T follicular helper cell (primary cell): Measurements from ENCODE around the gene MYH10.

Experiments used
- DNase-seq: peaks from one replicate; pipeline ENCODE4 v3.0.0-alpha.2; 2020; ENCODE audit warnings: low read depth

MYH10 gene

DNA sequence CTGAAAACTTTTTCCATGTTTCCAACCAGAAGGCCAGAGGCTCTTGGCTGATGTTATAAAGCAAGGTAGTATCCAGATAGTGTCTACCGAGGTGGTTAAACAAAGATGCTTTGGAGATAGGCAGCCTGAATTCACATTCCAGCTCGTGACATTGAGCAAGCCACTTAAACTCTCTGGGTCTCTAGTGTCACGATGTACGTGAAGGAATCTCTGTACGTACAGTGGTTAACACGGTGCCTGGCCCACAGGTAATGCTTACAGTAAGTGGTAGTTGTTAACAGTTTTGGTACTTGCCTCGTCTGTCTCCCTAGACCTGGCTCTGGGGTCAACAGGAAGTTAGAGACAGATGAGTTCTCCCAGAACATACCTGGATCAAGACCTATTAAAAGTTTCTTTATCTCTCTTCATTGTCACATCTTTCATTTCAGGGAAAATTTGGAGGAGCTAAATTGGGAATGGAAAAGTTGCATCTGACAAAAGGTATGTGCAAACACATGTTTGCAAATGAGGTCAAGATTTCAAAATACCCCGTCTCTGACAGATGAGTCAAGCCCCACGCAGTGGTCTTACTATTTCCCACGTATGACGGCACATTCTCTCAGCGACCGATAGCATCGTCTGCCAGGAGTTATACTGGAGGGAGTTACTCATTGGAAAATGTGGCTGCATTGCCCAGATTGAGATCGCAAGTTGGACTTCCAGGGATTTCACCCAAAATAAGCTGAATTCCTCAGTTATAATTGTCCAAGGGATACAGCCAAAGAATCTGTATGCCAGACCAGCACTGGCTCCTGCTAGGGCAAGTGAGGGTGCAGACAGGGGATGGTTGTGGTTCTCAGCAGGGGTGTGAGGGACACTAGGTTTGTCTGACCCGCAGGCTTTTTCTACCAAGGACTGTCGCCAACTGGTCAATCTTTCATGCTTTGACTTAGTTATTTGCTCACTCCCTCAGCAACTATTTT, 18.9 kb upstream of the MYH10 start:
- no peak for DNase-seq

DNA sequence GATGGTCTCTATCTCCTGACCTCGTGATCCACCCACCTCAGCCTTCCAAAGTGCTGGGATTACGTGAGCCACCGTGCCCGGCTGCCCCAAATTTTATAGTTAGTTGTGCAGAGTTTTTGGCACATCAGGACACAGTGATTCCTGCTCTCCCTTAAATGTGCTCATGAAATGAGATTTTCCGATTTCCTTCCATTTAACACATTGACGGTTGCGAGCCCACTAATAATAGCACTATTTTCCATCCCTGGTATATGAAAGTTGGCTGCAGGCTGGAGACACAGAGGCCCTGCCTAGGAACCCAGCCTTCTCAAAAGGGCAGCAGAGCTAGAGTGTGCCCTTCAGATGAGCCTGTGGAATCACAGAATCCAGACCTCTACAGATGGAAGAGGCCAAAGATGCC, 17.4 kb upstream of the MYH10 start:
- DNase-seq: no peak

DNA sequence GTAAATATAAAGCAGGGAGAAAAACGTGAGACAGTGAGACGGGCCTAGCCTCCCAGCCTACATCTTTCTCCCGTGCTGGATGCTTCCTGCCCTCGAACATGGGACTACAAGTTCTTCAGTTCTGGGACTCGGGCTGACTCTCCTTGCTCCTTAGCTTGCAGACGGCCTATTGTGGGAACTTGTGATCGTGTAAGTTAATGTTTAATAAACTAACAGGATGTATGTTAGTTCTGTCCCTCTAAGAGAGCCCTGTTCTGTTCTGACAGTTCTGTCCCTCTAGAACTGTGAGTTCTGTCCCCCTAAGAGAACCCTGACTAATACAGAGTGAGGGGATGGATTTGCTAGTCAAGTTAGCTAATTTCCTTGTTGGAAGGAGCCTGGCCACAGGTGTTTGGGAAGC, 16.7 kb upstream of the MYH10 start:
- no peak for DNase-seq

DNA sequence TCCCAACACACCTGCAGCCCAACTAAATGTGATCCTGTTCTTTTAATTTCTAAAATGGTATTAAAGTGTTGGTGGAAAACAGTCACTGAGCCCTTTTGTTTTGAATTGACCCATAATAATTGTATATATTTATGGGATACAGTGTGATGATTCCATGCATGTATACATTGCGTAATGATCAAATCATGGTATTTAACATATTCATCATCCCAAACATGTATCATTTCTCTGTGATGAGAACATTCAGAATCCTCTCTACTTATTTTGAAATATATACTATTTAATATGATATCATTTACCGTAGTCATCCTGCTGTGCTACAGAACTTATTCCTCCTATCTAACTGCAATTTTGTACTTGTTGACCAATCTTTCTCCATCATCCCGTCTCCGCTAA, 14.0 kb upstream of the MYH10 start:
- no peak for DNase-seq

DNA sequence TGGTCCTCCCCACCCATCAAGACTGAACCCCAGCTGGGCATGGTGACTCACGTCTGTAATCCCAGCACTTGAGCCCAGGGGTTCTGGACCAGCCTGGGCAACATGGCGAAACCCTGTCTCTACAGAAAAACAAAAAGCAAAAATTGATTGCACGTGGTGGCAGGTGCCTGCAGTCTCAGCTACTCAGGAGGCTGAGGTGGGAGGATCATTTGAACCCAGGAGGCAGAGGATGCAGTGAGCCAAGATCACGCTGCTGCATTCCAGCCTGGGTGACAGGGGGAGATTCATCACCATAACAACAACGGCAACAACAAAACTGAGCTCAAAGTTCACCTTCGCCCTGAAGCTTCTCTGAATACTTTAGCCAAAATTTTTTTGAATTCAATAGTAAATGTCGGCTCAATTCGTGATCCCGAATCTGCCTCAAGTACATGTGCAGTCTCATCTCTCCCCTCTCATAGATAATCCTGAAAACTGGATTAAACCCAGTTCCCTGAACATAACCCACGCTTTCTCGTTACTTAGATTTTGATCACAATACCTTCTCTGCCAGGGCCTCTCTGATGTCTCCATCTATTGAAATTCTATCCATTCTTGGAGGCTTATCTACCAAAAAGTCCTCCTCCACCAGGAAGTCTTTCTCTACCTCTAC, 13.5 kb upstream of the MYH10 start:
- no peak for DNase-seq

DNA sequence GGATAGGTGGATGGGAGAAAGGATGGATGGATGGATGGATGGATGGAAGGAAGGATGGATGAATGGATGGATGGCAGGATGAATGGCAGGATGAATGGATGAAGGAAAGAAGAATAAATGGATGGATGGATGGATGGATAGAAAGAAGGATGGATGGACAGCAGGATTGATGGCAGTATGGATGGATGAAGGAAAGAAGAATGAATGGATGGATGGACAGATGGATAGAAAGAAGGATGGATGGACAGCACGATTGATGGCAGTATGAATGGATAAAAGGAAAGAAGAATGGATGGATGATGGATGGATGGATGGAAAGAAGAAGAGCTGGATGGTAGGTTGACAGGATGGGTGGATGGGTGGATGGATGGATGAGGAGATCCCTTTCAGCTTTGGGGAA, 9.2 kb upstream of the MYH10 start:
- DNase-seq: no peak

DNA sequence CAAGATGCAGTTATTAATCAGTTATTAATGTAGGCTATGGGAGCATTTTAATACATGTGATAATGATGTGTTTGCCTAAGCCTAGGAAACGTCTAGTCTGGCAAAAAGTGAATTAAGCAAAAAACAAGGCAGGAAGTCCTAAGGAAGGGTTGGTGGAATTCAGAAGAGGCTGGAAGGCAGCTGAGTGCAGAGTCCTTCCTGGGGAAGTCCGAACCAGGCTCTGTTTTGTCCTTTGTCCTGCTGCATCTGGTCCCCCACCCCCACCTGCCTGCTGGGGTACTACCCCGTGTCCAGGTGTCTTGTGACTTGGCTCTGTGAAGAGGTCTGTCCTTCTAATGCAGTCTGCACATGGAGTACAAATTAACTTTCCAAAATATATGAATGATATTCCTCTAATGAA, 1.5 kb upstream of the MYH10 start:
- no peak for DNase-seq

DNA sequence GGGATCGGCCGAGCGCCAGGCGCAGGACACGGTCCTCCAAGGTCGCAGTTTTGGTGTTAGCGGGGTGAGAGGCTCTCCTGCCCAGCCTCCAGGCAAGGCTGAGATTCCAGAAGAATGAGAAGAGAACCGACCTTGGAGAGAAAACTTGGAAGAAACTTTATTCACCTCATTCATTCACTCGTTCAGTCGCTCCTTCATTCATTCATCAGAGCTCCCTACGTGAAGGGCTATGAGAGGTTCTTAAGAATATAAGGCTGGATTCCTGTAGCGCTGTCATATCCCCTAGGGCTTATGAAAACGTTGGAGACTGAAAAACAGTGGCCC, 991 bp upstream of the MYH10 start:
- no peak for DNase-seq

DNA sequence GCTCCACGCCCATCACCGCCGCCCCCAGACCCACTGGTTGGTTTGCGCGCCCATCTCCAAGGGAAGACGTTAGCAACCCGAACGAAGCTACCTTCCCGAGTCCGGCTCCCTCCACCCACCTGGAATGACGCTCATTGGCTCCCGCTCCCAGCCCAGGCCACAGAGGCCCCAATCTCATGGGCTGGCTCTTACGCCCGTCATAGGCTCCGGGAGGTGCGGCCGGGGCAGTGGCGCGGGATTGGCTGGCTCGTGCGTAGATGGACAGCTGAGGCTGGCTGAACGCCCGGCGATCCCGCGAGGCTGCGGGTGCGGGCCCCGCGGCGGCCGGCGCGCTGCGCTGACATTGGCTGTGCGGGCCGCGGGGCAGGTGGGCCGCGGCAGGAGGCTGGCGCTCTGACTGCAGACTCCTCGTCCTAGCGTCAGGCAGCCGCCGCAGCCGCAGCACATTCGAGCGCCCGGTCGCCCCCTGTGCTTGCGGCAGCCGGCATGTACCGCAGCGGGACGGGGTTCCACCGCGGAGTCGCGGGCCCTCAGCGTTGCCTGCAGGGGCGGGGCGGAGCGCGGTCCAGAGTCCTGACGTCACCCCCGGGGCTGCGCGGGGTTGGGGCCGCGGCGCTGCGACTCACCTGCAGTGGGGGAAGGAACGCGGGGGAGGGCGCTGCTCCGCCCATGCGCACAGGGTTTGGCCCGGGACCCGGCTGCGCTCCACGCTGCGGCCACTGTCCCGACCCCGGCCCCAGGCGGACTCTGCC, 453 bp upstream of the MYH10 start:
- DNase-seq: peak; percentile 77

DNA sequence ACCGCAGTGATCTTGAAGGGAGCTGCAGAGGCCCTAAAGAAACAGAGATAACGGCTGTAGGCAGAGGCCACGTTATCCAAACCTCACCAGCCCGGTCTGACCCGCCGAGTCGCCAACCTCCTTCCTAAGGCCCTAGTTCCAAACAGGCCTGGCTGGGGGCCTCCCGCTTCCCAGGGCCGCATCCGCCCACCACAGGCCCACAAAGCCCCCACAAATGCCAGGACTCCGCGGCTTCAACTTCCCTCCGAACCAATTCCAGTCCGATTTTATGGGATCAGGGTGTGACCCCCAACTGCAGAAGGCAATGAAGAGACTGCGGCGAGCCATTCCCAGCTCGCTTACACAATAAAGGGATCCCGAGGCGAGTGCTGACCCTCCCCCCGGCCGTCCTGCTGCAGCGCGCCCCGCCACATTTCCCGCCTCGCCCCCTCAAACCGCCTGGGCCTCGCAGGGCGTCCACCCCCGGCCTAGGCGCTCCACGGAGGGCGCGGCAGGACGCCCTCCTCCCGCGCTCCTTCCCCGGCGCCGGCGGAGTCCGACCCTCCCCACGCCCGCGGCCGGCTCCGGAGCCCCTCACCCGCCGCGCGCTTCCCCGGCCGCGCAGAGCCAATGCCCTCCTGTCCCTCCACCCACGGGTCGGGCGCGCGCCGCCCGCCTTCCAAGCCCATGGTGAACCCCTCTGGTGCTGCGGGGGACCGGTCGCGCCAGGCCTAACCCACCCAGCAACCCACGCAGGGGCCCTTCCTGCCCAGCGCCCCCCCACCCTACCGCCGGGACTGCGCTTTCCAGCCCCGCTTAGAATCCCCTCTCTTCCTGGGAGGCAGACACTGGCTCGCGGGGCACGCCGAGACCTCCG, 926 bp downstream of the MYH10 start:
- DNase-seq: no peak

DNA sequence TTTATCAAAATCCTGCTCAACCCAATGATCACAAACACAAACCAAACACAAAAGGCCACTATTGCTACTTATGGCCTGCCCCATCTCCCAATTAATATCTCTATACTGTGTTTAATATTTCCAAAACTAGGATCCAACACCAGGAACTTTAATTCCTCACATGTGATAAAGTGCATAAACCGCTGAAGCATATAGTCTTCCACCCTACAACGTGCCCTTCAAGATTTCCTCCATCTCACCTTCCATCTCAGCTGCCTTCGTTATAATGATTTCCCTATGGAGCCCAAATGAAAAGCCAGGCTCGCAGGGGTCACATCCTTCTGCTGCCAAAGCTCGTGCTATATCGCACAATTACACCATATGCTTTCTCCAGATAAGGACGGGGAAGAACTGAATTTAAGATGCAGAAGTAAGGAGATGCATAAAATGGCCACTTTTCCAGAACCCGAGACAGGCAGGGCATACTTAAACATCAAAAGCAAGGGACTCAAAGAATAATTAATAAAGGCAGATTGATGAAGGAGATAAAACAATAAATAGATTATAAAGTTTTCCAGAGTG, 1.8 kb downstream of the MYH10 start:
- DNase-seq: no peak

DNA sequence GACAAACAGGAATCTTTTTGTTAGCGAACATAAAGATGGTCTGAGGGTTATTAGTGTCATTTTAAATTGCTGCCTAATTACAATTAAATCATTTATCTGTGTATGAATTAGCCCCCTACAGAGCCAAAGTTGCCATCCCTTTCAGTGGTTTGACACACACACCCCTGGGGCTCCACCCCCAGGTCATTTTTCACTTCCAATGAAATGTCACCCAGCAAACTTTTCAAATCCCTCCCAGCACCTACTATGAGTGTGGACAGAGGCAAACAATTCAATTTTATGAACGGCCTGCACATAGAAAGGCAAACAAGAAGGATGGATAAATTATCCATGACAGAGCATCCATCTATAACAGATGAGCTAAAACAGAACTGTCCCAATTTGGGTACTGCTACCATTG, 2.4 kb downstream of the MYH10 start:
- DNase-seq: no peak

DNA sequence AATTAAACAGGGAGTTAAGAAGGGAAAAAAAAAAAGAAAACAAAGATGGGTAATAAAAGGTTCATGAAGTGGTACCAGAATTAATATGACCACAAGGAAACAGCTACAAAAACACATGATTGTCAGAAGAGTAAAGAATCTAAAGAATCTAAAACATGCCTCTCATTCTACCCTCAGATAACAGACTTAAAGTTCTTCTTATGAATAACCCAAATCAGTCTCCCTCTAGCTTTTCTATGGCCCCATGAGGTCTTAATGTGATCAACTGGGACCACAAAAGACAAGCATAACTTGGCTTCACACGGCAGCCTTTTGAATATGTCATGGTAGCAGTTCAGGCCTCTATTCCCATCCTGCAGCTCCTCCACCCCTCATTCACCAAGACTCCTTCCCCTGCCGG, 6.9 kb downstream of the MYH10 start:
- no peak for DNase-seq

DNA sequence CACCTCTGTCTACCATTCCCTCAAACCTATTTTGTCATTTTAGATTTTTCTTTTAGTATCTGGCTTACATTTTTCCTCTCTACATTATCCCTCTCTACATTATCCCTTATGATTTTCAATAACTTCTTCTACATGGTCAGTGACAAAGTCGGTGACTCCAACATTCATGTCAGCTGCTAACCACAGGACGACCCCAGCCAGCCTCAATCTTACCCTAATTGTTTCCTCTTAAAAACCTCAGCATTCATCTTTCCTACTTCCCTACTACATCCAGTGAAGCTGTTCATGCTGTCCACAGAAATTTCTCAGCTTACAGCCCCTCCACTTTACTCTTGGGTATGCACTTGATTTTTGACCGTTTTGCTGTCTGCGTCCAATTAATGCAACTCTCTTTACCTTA, 8.3 kb downstream of the MYH10 start:
- DNase-seq: no peak

DNA sequence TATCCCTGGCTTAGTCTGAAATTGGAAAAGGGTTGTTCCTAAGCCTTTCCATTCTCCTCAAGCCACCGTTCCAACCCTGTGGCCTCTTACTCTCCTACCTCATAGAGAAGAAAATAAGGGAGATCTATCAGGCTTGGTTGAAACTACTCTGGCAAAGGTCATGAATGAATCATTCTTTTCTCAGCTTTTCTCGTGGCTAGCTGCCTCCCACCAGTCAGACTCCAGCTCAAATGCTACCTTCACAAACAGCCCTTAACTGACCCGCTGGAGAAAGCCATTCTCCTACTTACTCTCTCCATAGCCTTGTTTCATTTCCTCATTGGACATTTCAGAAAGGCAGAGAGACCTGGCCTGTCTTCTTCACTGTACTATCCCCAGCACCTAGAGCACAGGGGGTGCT, 8.9 kb downstream of the MYH10 start:
- DNase-seq: no peak

DNA sequence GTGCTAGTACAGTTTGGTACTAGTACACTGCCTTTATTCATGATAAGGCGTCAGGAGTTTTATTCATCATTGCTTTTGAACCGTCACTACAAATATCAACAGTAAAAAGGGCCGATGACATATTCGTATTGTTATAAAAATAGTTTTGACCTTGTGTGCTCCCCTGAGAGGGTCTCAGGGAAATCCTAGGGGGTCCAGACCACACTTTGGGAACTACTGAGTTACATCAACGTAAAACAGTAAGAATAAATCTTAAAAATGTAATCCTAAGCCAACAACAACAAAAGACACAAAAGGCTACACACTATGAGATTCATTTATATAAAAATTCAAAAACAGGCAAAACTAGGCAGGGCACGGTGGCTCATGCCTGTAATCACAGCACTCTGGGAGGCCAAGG, 11.2 kb downstream of the MYH10 start:
- no peak for DNase-seq

DNA sequence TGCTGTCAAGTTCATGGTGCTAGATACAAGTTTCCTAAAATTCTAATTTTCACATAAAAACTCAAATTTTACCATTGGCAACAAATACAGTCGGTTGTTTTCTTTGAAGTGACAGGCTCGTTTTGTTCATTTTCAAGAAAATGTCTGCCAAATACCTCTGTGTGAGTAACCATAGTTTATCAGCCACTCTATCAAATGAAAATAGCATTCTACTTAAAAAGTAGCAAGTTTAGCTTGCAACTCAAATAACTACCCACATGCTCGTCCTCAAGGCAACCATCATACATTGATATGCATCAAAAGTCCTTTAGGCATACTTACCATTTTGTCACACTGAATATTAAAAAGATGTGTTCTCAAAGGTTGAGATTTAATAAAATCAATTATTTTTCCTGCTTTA, 11.7 kb downstream of the MYH10 start:
- no peak for DNase-seq

DNA sequence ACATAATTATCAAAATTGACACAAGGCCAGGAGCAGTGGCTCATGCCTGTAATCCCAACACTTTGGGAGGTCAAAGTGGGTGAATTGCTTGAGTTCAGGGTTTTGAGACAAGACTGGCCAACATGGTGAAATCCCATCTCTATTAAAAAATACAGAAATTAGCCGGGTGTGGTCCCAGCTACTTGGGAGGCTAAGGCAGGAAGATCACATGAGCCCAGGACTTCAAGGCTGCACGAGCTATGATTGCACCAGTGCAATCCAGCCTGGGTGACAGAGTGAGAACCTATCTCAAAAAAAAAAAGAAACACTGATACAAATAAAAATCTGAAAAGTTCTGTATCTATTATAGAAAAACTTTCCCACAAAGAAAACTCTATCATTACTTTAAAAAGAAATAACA, 15.5 kb downstream of the MYH10 start:
- DNase-seq: no peak

DNA sequence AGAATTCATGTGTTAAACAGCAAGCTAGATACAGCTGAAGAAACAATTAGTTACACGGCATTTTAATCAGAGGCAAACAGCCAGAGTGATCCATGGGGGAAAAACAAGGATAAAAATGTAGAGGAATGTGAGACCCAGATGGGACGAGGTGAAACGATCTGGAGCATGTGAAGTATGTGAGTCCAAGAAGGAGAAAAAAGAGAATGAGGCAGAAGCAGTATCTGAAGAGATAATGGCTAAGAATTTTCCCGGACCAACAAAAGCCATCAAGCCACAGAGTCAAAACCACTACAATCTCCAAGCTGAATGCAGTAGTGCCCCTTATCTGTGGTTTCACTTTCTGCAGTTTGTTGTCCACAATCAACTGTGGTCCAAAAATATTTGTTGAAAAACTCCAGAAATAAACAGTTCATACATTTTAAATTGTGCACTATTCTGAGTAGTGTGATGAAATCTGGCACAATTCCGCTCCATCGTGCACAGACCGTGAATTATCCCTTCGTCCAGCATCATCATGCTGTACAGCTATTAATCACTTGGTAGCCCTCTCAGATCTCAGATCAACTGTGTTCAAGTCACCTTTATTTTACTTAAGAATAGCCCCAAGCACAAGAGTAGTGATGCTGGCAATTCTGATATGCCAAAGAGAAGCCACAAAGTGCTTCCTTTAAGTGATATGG, 18.8 kb downstream of the MYH10 start:
- no peak for DNase-seq

DNA sequence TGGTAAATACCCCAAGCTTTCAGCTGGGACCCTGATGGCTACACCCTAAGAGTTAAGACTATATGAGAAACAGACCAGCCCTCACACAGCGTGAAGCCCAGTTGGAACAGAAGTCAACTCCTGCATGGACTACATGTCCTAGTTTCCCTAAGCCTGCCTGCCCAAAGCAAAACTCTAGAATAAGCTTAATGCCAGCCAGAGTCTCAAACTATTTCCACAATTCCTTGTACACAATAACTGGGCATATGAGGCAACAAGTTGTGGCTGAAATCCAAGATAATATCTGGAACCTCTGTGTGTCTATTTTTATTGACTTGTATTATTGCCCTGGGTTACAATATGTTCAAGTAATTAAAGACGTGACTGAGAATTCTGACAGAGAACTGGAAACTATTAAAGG, 19.4 kb downstream of the MYH10 start:
- DNase-seq: no peak

DNA sequence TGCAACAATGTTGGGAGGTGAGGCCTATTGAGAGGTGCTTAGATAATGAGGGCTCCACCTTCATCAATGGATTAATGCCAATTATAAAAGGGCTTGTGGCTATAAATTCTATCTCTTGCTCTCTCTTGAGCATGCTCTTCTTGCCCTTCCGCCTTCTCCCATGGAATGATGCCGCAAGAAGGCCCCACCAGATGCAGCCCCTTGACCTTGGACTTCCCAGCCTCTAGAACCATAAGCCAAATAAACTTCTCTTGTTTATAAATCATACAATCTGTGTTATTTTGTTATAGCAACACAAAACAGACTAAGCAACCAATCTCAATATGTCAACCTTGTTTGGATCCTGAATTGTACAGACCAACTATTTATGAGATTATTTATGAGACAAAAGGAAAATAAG, 20.0 kb downstream of the MYH10 start:
- DNase-seq: no peak
